Body of pancreas (tissue), 4 donors: ENCODE results near the gene ZDHHC20.

Experiments
- CTCF ChIP-seq, 7 experiments: fragments of 450-650 bp in 4 of 7; fragments of 200-600 bp in 3 of 7; sonication (generic) in 3 of 7; IDR thresholded peaks; one replicate each; pipeline ENCODE4 v1.5.1; 2016 to 2019; ENCODE audit warnings: antibody characterized with exemption in 7 of 7
- POLR2A ChIP-seq, 3 donors: fragments of 450-650 bp; IDR thresholded peaks; one replicate each; pipeline ENCODE4 v1.6.1; 2016; ENCODE audit warnings: antibody characterized with exemption in 3 of 3, mild to moderate bottlenecking in 2 of 3

GRCh38 chr13:21470785-21471184 is 11.7 kb upstream of the ZDHHC20 start:
- TF ChIP-seq CTCF (IDR thresholded peaks at IDR 0.05) (no peak), POLR2A (IDR thresholded peaks at IDR 0.05) (no peak)
